Liver (tissue), 9 donors: ENCODE measurements around the gene PSORS1C1. TPM values are rescaled to one million over a fixed set of nuclear protein-coding genes. Genes with fewer than 3 reads are reported as not detected.

Experiments used
- DNase-seq: peaks from one replicate; pipeline ENCODE4 v3.0.0-alpha.2; 2017; ENCODE audit warnings: low spot score
- H3K27ac ChIP-seq, 2 donors: one replicate each; pipeline ENCODE4 v1.7.0; 2013; ENCODE audit warnings: inconsistent platforms in 2 of 2, low read length in 2 of 2, control low read depth in 1 of 2, low read depth in 1 of 2, mild to moderate bottlenecking in 1 of 2
- H3K27me3 ChIP-seq, 4 donors: one replicate each; pipeline versions ENCODE4 v1.6.1 to v1.7.0; 2013; ENCODE audit warnings: low read length in 3 of 4, inconsistent platforms in 1 of 4, mild to moderate bottlenecking in 1 of 4, moderate library complexity in 1 of 4; ENCODE audit not compliant: control insufficient read depth in 4 of 4, insufficient read depth in 4 of 4
- H3K36me3 ChIP-seq, 4 donors: one replicate each; pipeline versions ENCODE4 v1.6.1 to v1.7.0; 2013; ENCODE audit warnings: low read length in 3 of 4, mild to moderate bottlenecking in 3 of 4, low read depth in 1 of 4, moderate library complexity in 1 of 4; ENCODE audit not compliant: control insufficient read depth in 4 of 4, insufficient read depth in 3 of 4
- H3K4me1 ChIP-seq, 4 donors: one replicate each; pipeline versions ENCODE4 v1.6.1 to v1.7.0; 2013; ENCODE audit warnings: low read length in 3 of 4, mild to moderate bottlenecking in 3 of 4, moderate library complexity in 1 of 4; ENCODE audit not compliant: control insufficient read depth in 4 of 4, insufficient read depth in 4 of 4
- H3K4me3 ChIP-seq, 3 donors: one replicate each; pipeline versions ENCODE4 v1.6.1 to v1.7.0; 2013; ENCODE audit warnings: low read length in 3 of 3, control low read depth in 1 of 3, low read depth in 1 of 3, mild to moderate bottlenecking in 1 of 3
- H3K9ac ChIP-seq, 2 donors: one replicate each; pipeline ENCODE4 v1.7.0; 2013; ENCODE audit warnings: low read length in 2 of 2, mild to moderate bottlenecking in 2 of 2, moderate library complexity in 2 of 2, control low read depth in 1 of 2, low read depth in 1 of 2
- H3K9me3 ChIP-seq, 4 donors: one replicate each; pipeline versions ENCODE4 v1.6.1 to v1.7.0; 2013; ENCODE audit warnings: low read length in 3 of 4; ENCODE audit not compliant: control insufficient read depth in 4 of 4
- EGR1 ChIP-seq, 2 donors: IDR thresholded peaks; 2 replicates each; pipeline ENCODE4 v1.6.1; 2016 to 2018; ENCODE audit warnings: antibody characterized with exemption in 2 of 2, low read depth in 2 of 2
- FOXA2 ChIP-seq: IDR thresholded peaks from 2 replicates; pipeline ENCODE4 v1.6.1; 2016; ENCODE audit warnings: antibody characterized with exemption
- GABPA ChIP-seq, 2 donors: IDR thresholded peaks in 1 of 2; conservative IDR thresholded peaks in 1 of 2; 2 replicates each; pipeline ENCODE4 v1.6.1; 2016; ENCODE audit warnings: antibody characterized with exemption in 2 of 2, mild to moderate bottlenecking in 1 of 2, moderate library complexity in 1 of 2
- HNF4G ChIP-seq: IDR thresholded peaks from 2 replicates; pipeline ENCODE4 v1.6.1; 2016; ENCODE audit warnings: antibody characterized with exemption
- JUND ChIP-seq, 2 donors: IDR thresholded peaks; 2 replicates each; pipeline ENCODE4 v1.6.1; 2016; ENCODE audit warnings: antibody characterized with exemption in 2 of 2
- RAD21 ChIP-seq, 2 donors: IDR thresholded peaks; 2 replicates each; pipeline ENCODE4 v1.6.1; 2016; ENCODE audit warnings: antibody characterized with exemption in 2 of 2, mild to moderate bottlenecking in 2 of 2
- SP1 ChIP-seq: IDR thresholded peaks from 2 replicates; pipeline ENCODE4 v1.6.1; 2018; ENCODE audit warnings: antibody characterized with exemption, mild to moderate bottlenecking
- TAF1 ChIP-seq: conservative IDR thresholded peaks from 2 replicates; pipeline ENCODE4 v1.6.1; 2016; ENCODE audit warnings: antibody characterized with exemption, mild to moderate bottlenecking
- WGBS: extraction: QIAGEN DNeasy Blood & Tissue Kit; methylation state at CpG from one replicate; pipeline ENCODE4 v1.1.7; 2013; 5-methylcytosine and 5-hydroxymethylcytosine counted together
- polyA plus RNA-seq, 2 donors: library from polyadenylated mRNA; stranded (reverse) in 1 of 2; unstranded in 1 of 2; fragments of 200-250 nt in 1 of 2; fragments of >200 nt in 1 of 2; fragmentation: Nextera tagmentation in 1 of 2; extraction: Ambion mirVana in 1 of 2; gene quantifications; one replicate each; pipeline versions ENCODE4 v1.2.1 to v1.2.3, GENCODE V29; 2013 to 2015
- total RNA-seq, 2 donors: library from RNA; depleted of rRNA; stranded (reverse); fragments of >200 nt; gene quantifications; one replicate each; pipeline ENCODE4 v1.2.3, GENCODE V29; 2014
- TF ChIP-seq, protein P1 (sequence below): IDR thresholded peaks from 2 replicates; pipeline ENCODE4 v1.6.1; 2016; ENCODE audit warnings: antibody characterized with exemption
- TF ChIP-seq, protein P2 (sequence below): fragments of 150-350 bp; IDR thresholded peaks from 2 replicates; pipeline ENCODE4 v1.5.1; 2017; ENCODE audit warnings: improper control_type of control experiment, low read depth, low read length; ENCODE audit not compliant: missing input control
- TF ChIP-seq, protein P3 (sequence below): IDR thresholded peaks from 2 replicates; pipeline ENCODE4 v1.6.1; 2016; ENCODE audit warnings: antibody characterized with exemption, mild to moderate bottlenecking
- TF ChIP-seq, protein P4 (sequence below): IDR thresholded peaks from 2 replicates; pipeline ENCODE4 v1.6.1; 2016; ENCODE audit warnings: antibody characterized with exemption
- TF ChIP-seq, protein P5 (sequence below): IDR thresholded peaks from 2 replicates; pipeline ENCODE4 v1.6.1; 2016; ENCODE audit warnings: antibody characterized with exemption
- donor health status: healthy.
- donor health status: healthy.
- donor health status: healthy.
- donor health status: healthy.
- donor health status: healthy.

PSORS1C1 gene
- total and polyA plus RNA-seq, 4 donors = under 0.01 to 0.08 TPM; not detected in 2

DNA sequence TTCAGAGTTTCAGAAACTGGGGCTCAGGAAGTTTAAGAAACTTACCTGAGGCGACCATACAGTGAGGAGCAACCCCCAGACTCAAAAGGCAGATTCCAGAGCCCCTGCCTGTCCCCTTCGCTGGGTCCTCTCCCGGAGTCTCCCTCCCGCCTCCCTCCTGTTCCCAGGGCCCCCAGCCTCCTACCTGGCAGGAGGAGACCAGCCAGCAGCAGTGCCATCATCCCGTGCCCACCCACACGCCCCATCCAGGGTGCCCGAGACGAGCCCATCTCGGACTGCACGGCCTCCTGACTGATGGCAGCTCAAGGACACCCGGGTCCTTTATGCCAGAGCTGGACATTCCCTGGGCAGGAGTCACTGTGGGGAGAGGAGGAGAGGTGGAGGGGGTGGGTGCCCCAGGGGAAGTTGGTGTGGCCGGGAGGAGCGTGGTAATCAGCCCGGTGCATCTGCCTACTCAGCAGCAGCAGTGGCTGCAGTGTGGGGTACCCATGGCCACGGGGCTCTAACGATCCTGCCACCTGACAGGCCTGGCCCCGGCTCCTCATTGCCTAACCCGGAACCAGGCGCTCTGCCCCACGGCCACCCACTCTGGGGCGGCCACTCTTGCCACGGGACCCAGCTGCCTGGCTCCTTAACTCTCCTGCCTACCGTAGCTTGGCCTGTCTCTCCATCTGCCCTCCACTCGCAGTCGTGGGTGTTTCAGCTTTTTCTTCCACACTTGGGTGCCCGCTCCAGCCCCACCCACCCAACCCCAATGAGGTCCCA lies 5.7 kb downstream of the PSORS1C1 start, which contains the start of gene CDSN:
CDSN (minus strand) TSS at position 296 of the 765 bp plus-strand sequence; CDS start at position 269, 27 bp downstream.
- no peak within 1 kb of the TSS for H3K27ac ChIP-seq
- WGBS = 80% methylated on average over 26 of the region's 26 CpGs

More for the DNA sequence above, 5.7 kb downstream of the PSORS1C1 start, which contains the start of gene CDSN:
- H3K9ac ChIP-seq = no peak within 1 kb of the TSS
- no peaks in the 10 kb centered on the region for H3K27me3 ChIP-seq
- no peaks in the 10 kb centered on the region for H3K36me3 ChIP-seq
- no peaks in the 10 kb centered on the region for H3K9me3 ChIP-seq
- H3K4me1 ChIP-seq = no peaks in the 10 kb centered on the region
- no peak within 1 kb of the TSS for H3K4me3 ChIP-seq
- no peak for DNase-seq
- no peak for TF ChIP-seq FOXA2
- TF ChIP-seq, protein P1, sequence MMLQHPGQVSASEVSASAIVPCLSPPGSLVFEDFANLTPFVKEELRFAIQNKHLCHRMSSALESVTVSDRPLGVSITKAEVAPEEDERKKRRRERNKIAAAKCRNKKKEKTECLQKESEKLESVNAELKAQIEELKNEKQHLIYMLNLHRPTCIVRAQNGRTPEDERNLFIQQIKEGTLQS = no peak
- TF ChIP-seq RAD21 (IDR thresholded peaks at IDR 0.05) = no peak
- TF ChIP-seq EGR1 (IDR thresholded peaks at IDR 0.05; ENCODE audit: low read depth in 2 of 2) = no peak
- TF ChIP-seq, protein P2, sequence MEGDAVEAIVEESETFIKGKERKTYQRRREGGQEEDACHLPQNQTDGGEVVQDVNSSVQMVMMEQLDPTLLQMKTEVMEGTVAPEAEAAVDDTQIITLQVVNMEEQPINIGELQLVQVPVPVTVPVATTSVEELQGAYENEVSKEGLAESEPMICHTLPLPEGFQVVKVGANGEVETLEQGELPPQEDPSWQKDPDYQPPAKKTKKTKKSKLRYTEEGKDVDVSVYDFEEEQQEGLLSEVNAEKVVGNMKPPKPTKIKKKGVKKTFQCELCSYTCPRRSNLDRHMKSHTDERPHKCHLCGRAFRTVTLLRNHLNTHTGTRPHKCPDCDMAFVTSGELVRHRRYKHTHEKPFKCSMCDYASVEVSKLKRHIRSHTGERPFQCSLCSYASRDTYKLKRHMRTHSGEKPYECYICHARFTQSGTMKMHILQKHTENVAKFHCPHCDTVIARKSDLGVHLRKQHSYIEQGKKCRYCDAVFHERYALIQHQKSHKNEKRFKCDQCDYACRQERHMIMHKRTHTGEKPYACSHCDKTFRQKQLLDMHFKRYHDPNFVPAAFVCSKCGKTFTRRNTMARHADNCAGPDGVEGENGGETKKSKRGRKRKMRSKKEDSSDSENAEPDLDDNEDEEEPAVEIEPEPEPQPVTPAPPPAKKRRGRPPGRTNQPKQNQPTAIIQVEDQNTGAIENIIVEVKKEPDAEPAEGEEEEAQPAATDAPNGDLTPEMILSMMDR = no peak
- TF ChIP-seq, protein P3, sequence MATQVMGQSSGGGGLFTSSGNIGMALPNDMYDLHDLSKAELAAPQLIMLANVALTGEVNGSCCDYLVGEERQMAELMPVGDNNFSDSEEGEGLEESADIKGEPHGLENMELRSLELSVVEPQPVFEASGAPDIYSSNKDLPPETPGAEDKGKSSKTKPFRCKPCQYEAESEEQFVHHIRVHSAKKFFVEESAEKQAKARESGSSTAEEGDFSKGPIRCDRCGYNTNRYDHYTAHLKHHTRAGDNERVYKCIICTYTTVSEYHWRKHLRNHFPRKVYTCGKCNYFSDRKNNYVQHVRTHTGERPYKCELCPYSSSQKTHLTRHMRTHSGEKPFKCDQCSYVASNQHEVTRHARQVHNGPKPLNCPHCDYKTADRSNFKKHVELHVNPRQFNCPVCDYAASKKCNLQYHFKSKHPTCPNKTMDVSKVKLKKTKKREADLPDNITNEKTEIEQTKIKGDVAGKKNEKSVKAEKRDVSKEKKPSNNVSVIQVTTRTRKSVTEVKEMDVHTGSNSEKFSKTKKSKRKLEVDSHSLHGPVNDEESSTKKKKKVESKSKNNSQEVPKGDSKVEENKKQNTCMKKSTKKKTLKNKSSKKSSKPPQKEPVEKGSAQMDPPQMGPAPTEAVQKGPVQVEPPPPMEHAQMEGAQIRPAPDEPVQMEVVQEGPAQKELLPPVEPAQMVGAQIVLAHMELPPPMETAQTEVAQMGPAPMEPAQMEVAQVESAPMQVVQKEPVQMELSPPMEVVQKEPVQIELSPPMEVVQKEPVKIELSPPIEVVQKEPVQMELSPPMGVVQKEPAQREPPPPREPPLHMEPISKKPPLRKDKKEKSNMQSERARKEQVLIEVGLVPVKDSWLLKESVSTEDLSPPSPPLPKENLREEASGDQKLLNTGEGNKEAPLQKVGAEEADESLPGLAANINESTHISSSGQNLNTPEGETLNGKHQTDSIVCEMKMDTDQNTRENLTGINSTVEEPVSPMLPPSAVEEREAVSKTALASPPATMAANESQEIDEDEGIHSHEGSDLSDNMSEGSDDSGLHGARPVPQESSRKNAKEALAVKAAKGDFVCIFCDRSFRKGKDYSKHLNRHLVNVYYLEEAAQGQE = no peak
- TF ChIP-seq JUND (IDR thresholded peaks at IDR 0.05) = no peak
- TF ChIP-seq, protein P4, sequence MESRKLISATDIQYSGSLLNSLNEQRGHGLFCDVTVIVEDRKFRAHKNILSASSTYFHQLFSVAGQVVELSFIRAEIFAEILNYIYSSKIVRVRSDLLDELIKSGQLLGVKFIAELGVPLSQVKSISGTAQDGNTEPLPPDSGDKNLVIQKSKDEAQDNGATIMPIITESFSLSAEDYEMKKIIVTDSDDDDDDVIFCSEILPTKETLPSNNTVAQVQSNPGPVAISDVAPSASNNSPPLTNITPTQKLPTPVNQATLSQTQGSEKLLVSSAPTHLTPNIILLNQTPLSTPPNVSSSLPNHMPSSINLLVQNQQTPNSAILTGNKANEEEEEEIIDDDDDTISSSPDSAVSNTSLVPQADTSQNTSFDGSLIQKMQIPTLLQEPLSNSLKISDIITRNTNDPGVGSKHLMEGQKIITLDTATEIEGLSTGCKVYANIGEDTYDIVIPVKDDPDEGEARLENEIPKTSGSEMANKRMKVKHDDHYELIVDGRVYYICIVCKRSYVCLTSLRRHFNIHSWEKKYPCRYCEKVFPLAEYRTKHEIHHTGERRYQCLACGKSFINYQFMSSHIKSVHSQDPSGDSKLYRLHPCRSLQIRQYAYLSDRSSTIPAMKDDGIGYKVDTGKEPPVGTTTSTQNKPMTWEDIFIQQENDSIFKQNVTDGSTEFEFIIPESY = no peak
- no peak for TF ChIP-seq SP1
- TF ChIP-seq GABPA (IDR thresholded peaks at IDR 0.05 in 1 of 2, conservative IDR thresholded peaks at IDR 0.05 in 1 of 2) = no peak
- no peak for TF ChIP-seq TAF1
- no peak for TF ChIP-seq HNF4G
- TF ChIP-seq, protein P5, sequence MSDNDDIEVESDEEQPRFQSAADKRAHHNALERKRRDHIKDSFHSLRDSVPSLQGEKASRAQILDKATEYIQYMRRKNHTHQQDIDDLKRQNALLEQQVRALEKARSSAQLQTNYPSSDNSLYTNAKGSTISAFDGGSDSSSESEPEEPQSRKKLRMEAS = no peak
